A549 treated with DMSO at 1 μM for 4 hours (cell line): ENCODE measurements around the gene EXOC8. TPM values are rescaled to one million over a fixed set of nuclear protein-coding genes. Genes with fewer than 3 reads are reported as not detected.

ENCODE experiments used
- total RNA-seq: library from RNA; stranded (reverse); fragments of 200-300 nt; extraction: Qiagen RNA extraction; gene quantifications from 5 replicates; pipeline ENCODE4 v1.2.3, GENCODE V29; 2022; ENCODE audit warnings: low read depth

EXOC8 gene
- total RNA-seq, result 7.6 to 9.8 TPM (median 9.0 TPM) in 5 replicates

GRCh38 chr1:231337472-231338269 lies at the start of gene EXOC8:
EXOC8 (minus strand) TSS chr1:231337852; CDS start chr1:231337745, 107 bp downstream.

GRCh38 chr1:231338270-231339128 lies 847 bp upstream of the EXOC8 start, which contains the start of gene SPRTN:
SPRTN (plus strand) TSS chr1:231338293; CDS start chr1:231338384, 91 bp downstream.

Other genes starting within 250 kb of the EXOC8 start
- gene TRIM67, start 175.8 kb downstream of the EXOC8 start, total RNA-seq, result 0.17 to 0.28 TPM (median 0.22 TPM) in 5 replicates
- gene GNPAT, start 96.6 kb downstream of the EXOC8 start, total RNA-seq, result 35.9 to 41.3 TPM (median 37.3 TPM) in 5 replicates
- 11.7 to 16.2 TPM (median 12.4 TPM) in 5 replicates for gene SPRTN, start 441 bp upstream of the EXOC8 start, total RNA-seq
- gene EGLN1, start 84.4 kb upstream of the EXOC8 start, total RNA-seq, result 43.3 to 52.3 TPM (median 51.0 TPM) in 5 replicates
- 34.8 to 45.6 TPM (median 42.7 TPM) in 5 replicates for gene TSNAX, start 190.8 kb upstream of the EXOC8 start, total RNA-seq